Neural cell (in vitro differentiated cells): Measurements from ENCODE around the gene SHISA9. TPM values are rescaled to one million over a fixed set of nuclear protein-coding genes. Genes with fewer than 3 reads are reported as not detected.

Experiments
- H2AFZ ChIP-seq: fragments of 200-600, 300-800 bp; sonication (generic), shearing (Covaris generic); 2 replicates; pipeline ENCODE4 v1.6.0; 2014; ENCODE audit warnings: low read depth, mild to moderate bottlenecking, antibody characterized with exemption, low read length, moderate library complexity
- H3F3A ChIP-seq: fragments of 200-600 bp; shearing (Covaris generic); 2 replicates; pipeline ENCODE4 v1.6.1; 2016; ENCODE audit warnings: mild to moderate bottlenecking, moderate library complexity, mixed read lengths, antibody characterized with exemption, low read length; ENCODE audit not compliant: insufficient read depth, poor library complexity, severe bottlenecking
- H3K27ac ChIP-seq: fragments of 200-600, 300-800 bp; sonication (generic), shearing (Covaris generic); 2 replicates; pipeline ENCODE4 v1.5.1; 2014; ENCODE audit warnings: mild to moderate bottlenecking, low read length, moderate library complexity
- H3K27me3 ChIP-seq: fragments of 300-800, 200-600 bp; sonication (generic), shearing (Covaris generic); 2 replicates; pipeline ENCODE4 v1.6.0; 2014; ENCODE audit warnings: mild to moderate bottlenecking, low read depth, low read length, moderate library complexity; ENCODE audit not compliant: insufficient read depth
- H3K36me3 ChIP-seq: fragments of 300-800, 200-600 bp; sonication (generic), shearing (Covaris generic); 2 replicates; pipeline ENCODE4 v1.5.1; 2014; ENCODE audit warnings: mild to moderate bottlenecking, antibody characterized with exemption, low read length, moderate library complexity; ENCODE audit not compliant: insufficient read depth
- H3K4me2 ChIP-seq: fragments of 300-800, 200-600 bp; sonication (generic), shearing (Covaris generic); 2 replicates; pipeline ENCODE4 v1.6.0; 2014; ENCODE audit warnings: mild to moderate bottlenecking, low read length
- H3K4me3 ChIP-seq: fragments of 300-800, 200-600 bp; sonication (generic), shearing (Covaris generic); 2 replicates; pipeline ENCODE4 v1.5.1; 2014; ENCODE audit warnings: mild to moderate bottlenecking, low read length, moderate library complexity
- H3K79me2 ChIP-seq: fragments of 200-600 bp; shearing (Covaris generic); replicated peaks from 2 replicates; pipeline ENCODE4 v1.6.0; 2014; ENCODE audit warnings: mild to moderate bottlenecking, low read length, moderate library complexity; ENCODE audit not compliant: insufficient read depth
- H3K9ac ChIP-seq: fragments of 300-800, 200-600 bp; sonication (generic), shearing (Covaris generic); 2 replicates; pipeline ENCODE4 v1.6.1; 2016; ENCODE audit warnings: mild to moderate bottlenecking, low read length, mixed read lengths
- H3K9me2 ChIP-seq: fragments of 200-600 bp; shearing (Covaris generic); 2 replicates; pipeline ENCODE4 v1.6.1; 2016; ENCODE audit warnings: mild to moderate bottlenecking, low read length, mixed read lengths; ENCODE audit not compliant: insufficient read depth
- H3K9me3 ChIP-seq: fragments of 200-600, 300-800 bp; sonication (generic), shearing (Covaris generic); 2 replicates; pipeline ENCODE4 v1.6.1; 2016; ENCODE audit warnings: mild to moderate bottlenecking, mixed run types, low read length, moderate library complexity, mixed read lengths
- H4K20me1 ChIP-seq: fragments of 200-600 bp; shearing (Covaris generic); 2 replicates; pipeline ENCODE4 v1.6.1; 2016; ENCODE audit warnings: mild to moderate bottlenecking, mixed run types; ENCODE audit not compliant: insufficient read depth
- EP300 ChIP-seq: fragments of 450-650 bp; conservative IDR thresholded peaks from 2 replicates; pipeline ENCODE4 v1.6.1; 2014; ENCODE audit warnings: antibody characterized with exemption, mild to moderate bottlenecking, moderate library complexity; ENCODE audit not compliant: poor library complexity, severe bottlenecking
- EZH2 ChIP-seq: fragments of 200-600, 300-800 bp; shearing (Covaris generic), sonication (generic); IDR thresholded peaks from 2 replicates; pipeline ENCODE4 v1.6.1; 2014; ENCODE audit warnings: antibody characterized with exemption, low read length, borderline replicate concordance, mild to moderate bottlenecking; ENCODE audit not compliant: insufficient read depth, poor library complexity, severe bottlenecking
- MXI1 ChIP-seq: fragments of 450-650 bp; conservative IDR thresholded peaks from 2 replicates; pipeline ENCODE4 v1.6.1; 2014; ENCODE audit warnings: antibody characterized with exemption, mild to moderate bottlenecking; ENCODE audit not compliant: poor library complexity, severe bottlenecking
- POLR2AphosphoS5 ChIP-seq: IDR thresholded peaks from 2 replicates; pipeline ENCODE4 v1.6.1; 2012
- RAD21 ChIP-seq: fragments of 450-650 bp; conservative IDR thresholded peaks from 2 replicates; pipeline ENCODE4 v1.6.1; 2014; ENCODE audit warnings: antibody characterized with exemption, mild to moderate bottlenecking, moderate library complexity
- SMC3 ChIP-seq: fragments of 450-650 bp; conservative IDR thresholded peaks from 2 replicates; pipeline ENCODE4 v1.6.1; 2014; ENCODE audit warnings: antibody characterized with exemption, mild to moderate bottlenecking, moderate library complexity; ENCODE audit not compliant: poor library complexity
- TAF1 ChIP-seq: IDR thresholded peaks from 2 replicates; pipeline ENCODE4 v1.6.1; 2012; ENCODE audit warnings: low read depth
- polyA plus RNA-seq: library from polyadenylated mRNA; depleted of rRNA; stranded (reverse); fragments of >200 nt; gene quantifications from 2 replicates; pipeline ENCODE4 v1.2.3, GENCODE V29; 2014
- TF ChIP-seq, protein P1 (sequence below): IDR thresholded peaks from 2 replicates; pipeline ENCODE4 v1.6.1; 2012; ENCODE audit warnings: borderline replicate concordance
- TF ChIP-seq, protein P2 (sequence below): fragments of 450-650 bp; IDR thresholded peaks from 2 replicates; pipeline ENCODE4 v1.5.1; 2014; ENCODE audit warnings: antibody characterized with exemption, mild to moderate bottlenecking, moderate library complexity; ENCODE audit not compliant: poor library complexity, severe bottlenecking

SHISA9 gene
- polyA plus RNA-seq, 1 donor from 2014 or later = 2.0 TPM

DNA sequence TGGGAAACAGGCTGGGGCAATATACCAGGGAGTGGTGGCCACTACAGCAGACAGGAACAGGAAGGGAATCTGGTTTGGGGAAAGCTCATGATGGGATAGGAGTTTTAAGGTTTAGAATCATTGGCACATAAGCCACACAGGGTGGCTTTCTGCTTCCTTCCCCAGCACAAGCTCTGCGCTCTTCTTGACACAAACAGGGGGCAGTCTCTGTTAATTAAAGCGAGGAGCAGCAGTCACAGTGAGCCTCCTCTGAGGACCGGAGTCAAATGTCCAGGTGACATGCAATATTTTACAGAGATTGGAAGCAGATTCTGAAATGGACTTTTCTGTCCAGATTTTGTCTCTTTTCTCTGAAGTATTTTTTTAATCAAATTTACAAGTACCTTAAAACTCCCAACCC is 2.8 kb upstream of the SHISA9 start:
- Histone ChIP-seq H4K20me1 (no peaks in the 10 kb centered on the region), H3K9me2 (no peaks in the 10 kb centered on the region), H3K9me3 (no peaks in the 10 kb centered on the region), H3K27ac (no peak overlapping the region), H3K9ac (no peak overlapping the region), H3K79me2 (no peaks in the 10 kb centered on the region), H3K27me3 (peaks cover 48% of the 10 kb centered on the region), H3F3A (no peaks in the 10 kb centered on the region), H3K4me3 (no peak overlapping the region), H2AFZ (no peak overlapping the region), H3K4me2 (no peak overlapping the region), H3K36me3 (no peaks in the 10 kb centered on the region)
- TF ChIP-seq SMC3 = no peak
- TF ChIP-seq, protein P1, sequence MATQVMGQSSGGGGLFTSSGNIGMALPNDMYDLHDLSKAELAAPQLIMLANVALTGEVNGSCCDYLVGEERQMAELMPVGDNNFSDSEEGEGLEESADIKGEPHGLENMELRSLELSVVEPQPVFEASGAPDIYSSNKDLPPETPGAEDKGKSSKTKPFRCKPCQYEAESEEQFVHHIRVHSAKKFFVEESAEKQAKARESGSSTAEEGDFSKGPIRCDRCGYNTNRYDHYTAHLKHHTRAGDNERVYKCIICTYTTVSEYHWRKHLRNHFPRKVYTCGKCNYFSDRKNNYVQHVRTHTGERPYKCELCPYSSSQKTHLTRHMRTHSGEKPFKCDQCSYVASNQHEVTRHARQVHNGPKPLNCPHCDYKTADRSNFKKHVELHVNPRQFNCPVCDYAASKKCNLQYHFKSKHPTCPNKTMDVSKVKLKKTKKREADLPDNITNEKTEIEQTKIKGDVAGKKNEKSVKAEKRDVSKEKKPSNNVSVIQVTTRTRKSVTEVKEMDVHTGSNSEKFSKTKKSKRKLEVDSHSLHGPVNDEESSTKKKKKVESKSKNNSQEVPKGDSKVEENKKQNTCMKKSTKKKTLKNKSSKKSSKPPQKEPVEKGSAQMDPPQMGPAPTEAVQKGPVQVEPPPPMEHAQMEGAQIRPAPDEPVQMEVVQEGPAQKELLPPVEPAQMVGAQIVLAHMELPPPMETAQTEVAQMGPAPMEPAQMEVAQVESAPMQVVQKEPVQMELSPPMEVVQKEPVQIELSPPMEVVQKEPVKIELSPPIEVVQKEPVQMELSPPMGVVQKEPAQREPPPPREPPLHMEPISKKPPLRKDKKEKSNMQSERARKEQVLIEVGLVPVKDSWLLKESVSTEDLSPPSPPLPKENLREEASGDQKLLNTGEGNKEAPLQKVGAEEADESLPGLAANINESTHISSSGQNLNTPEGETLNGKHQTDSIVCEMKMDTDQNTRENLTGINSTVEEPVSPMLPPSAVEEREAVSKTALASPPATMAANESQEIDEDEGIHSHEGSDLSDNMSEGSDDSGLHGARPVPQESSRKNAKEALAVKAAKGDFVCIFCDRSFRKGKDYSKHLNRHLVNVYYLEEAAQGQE = no peak
- no peak for TF ChIP-seq RAD21
- TF ChIP-seq EP300 = no peak
- TF ChIP-seq MXI1 = no peak
- TF ChIP-seq, protein P2, sequence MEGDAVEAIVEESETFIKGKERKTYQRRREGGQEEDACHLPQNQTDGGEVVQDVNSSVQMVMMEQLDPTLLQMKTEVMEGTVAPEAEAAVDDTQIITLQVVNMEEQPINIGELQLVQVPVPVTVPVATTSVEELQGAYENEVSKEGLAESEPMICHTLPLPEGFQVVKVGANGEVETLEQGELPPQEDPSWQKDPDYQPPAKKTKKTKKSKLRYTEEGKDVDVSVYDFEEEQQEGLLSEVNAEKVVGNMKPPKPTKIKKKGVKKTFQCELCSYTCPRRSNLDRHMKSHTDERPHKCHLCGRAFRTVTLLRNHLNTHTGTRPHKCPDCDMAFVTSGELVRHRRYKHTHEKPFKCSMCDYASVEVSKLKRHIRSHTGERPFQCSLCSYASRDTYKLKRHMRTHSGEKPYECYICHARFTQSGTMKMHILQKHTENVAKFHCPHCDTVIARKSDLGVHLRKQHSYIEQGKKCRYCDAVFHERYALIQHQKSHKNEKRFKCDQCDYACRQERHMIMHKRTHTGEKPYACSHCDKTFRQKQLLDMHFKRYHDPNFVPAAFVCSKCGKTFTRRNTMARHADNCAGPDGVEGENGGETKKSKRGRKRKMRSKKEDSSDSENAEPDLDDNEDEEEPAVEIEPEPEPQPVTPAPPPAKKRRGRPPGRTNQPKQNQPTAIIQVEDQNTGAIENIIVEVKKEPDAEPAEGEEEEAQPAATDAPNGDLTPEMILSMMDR = no peak
- TF ChIP-seq EZH2 = no peak
- TF ChIP-seq POLR2AphosphoS5 = no peak
- no peak for TF ChIP-seq TAF1

DNA sequence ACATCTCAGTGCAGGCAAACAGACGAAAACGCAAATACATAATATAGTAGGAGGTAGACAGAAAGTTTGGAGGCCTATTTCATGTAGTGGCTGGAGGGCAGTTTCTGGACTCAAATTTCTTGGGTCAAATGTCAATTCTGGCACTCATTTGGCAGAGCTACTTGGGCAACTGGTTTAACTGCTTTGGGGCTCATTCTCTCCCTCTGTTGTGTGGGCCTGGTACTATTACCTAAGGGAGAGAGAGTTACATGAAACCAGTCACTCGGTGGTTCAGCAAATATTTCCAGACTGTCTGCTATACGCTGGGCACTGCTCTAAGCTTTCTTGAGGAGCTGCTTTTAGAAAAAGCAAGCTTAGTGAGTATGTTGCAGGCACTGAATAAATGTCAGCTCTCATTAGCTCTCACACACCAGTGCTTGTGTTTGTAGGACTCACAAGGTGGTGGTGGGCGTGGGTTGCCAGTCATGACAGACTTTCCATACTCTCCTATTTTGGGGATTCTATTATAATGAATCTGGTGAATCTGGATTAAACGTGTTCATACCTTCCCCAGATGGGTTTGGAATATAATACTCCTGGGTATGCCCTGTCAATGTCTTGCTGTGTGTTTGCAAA is 1.8 kb upstream of the SHISA9 start:
- H3K79me2 ChIP-seq = no peaks in the 10 kb centered on the region
- H3K9me2 ChIP-seq = no peaks in the 10 kb centered on the region
- H3F3A ChIP-seq = no peaks in the 10 kb centered on the region
- H3K4me3 ChIP-seq = no peak overlapping the region
- TF ChIP-seq, protein P2 = no peak
- TF ChIP-seq, protein P1 = no peak
- TF ChIP-seq EP300 = no peak
- TF ChIP-seq RAD21 = no peak
- no peak for TF ChIP-seq SMC3
- no peak for TF ChIP-seq POLR2AphosphoS5
- no peak for TF ChIP-seq MXI1
- TF ChIP-seq TAF1 = no peak
- no peak for TF ChIP-seq EZH2
- no peaks in the 10 kb centered on the region for H3K9me3 ChIP-seq
- H3K27ac ChIP-seq = no peak overlapping the region
- H3K36me3 ChIP-seq = no peaks in the 10 kb centered on the region
- H4K20me1 ChIP-seq = no peaks in the 10 kb centered on the region
- H3K4me2 ChIP-seq = no peak overlapping the region
- H2AFZ ChIP-seq = no peak overlapping the region
- peaks cover 58% of the 10 kb centered on the region for H3K27me3 ChIP-seq
- H3K9ac ChIP-seq = no peak overlapping the region
